Neural crest cell (in vitro differentiated cells): Measurements from ENCODE around the gene COG8. TPM values are rescaled to one million over a fixed set of nuclear protein-coding genes. Genes with fewer than 3 reads are reported as not detected.

Experiments used
- DNase-seq: peaks from one replicate; pipeline ENCODE4 v3.0.0; 2021; ENCODE audit warnings: low read depth, mixed read lengths, low spot score
- H3K27ac Mint-ChIP-seq: one replicate; pipeline ENCODE4 v1.8.0; 2021; ENCODE audit warnings: mild to moderate bottlenecking, mixed read lengths; ENCODE audit not compliant: unreplicated experiment
- H3K27me3 Mint-ChIP-seq: 2 replicates; pipeline ENCODE4 v1.8.0; 2021; ENCODE audit warnings: low read depth, mild to moderate bottlenecking, mixed read lengths
- H3K36me3 Mint-ChIP-seq: 2 replicates; pipeline ENCODE4 v1.8.0; 2021; ENCODE audit warnings: low read depth, mild to moderate bottlenecking, mixed read lengths
- H3K4me1 Mint-ChIP-seq: 2 replicates; pipeline ENCODE4 v1.8.0; 2021; ENCODE audit warnings: mixed read lengths
- H3K4me3 Mint-ChIP-seq: one replicate; pipeline ENCODE4 v1.8.0; 2021; ENCODE audit warnings: mild to moderate bottlenecking, mixed read lengths
- H3K9me3 Mint-ChIP-seq: 2 replicates; pipeline ENCODE4 v1.8.0; 2021; ENCODE audit warnings: mixed read lengths
- CTCF ChIP-seq: fragments of 200-600 bp; sonication (generic); conservative IDR thresholded peaks from 2 replicates; pipeline ENCODE4 v1.5.0; 2021; ENCODE audit warnings: antibody characterized with exemption, mild to moderate bottlenecking
- total RNA-seq: library from RNA; stranded (reverse); gene quantifications from 2 replicates; pipeline ENCODE4 v1.2.1, GENCODE V29; 2021

COG8 gene
- total RNA-seq, 1 donor from 2014 or later: 67.6 TPM

- no peaks in the 10 kb centered on the region for H3K27me3 Mint-ChIP-seq
- TF ChIP-seq CTCF: no peak
- H3K4me3 Mint-ChIP-seq: no peak overlapping the region
- no peak for DNase-seq
- H3K9me3 Mint-ChIP-seq: no peaks in the 10 kb centered on the region
- no peak overlapping the region for H3K27ac Mint-ChIP-seq
- H3K36me3 Mint-ChIP-seq: peaks cover 22% of the 10 kb centered on the region
- H3K4me1 Mint-ChIP-seq: peaks cover 11% of the 10 kb centered on the region
Measured at GRCh38 chr16:69322343-69322742, 17.0 kb downstream of the COG8 start.

- Mint-ChIP-seq H3K9me3 (no peaks in the 10 kb centered on the region), H3K27ac (peak overlapping the region; percentile 15), H3K4me1 (peaks cover 5% of the 10 kb centered on the region), H3K27me3 (no peaks in the 10 kb centered on the region), H3K36me3 (peaks cover 25% of the 10 kb centered on the region), H3K4me3 (peak overlapping the region; percentile 18)
- no peak for DNase-seq
- TF ChIP-seq CTCF: no peak
Measured at GRCh38 chr16:69321080-69321479, 18.3 kb downstream of the COG8 start.

GRCh38 chr16:69320740-69321073 lies 18.7 kb downstream of the COG8 start:
- H3K27ac Mint-ChIP-seq: no peak overlapping the region
- H3K27me3 Mint-ChIP-seq: no peaks in the 10 kb centered on the region
- peak overlapping the region; percentile 18 for H3K4me3 Mint-ChIP-seq
- TF ChIP-seq CTCF: no peak
- no peaks in the 10 kb centered on the region for H3K9me3 Mint-ChIP-seq
- DNase-seq: no peak
- peaks cover under 1% of the 10 kb centered on the region for H3K4me1 Mint-ChIP-seq
- H3K36me3 Mint-ChIP-seq: peaks cover 22% of the 10 kb centered on the region

- DNase-seq: no peak
- Mint-ChIP-seq H3K9me3 (no peaks in the 10 kb centered on the region), H3K4me1 (no peaks in the 10 kb centered on the region), H3K36me3 (peaks cover 22% of the 10 kb centered on the region), H3K27me3 (no peaks in the 10 kb centered on the region), H3K27ac (no peak overlapping the region), H3K4me3 (no peak overlapping the region)
- TF ChIP-seq CTCF: no peak
Measured at GRCh38 chr16:69319826-69320739, 19.3 kb downstream of the COG8 start.

GRCh38 chr16:69319381-69319780 lies 20.0 kb downstream of the COG8 start:
- H3K4me1 Mint-ChIP-seq: no peaks in the 10 kb centered on the region
- no peaks in the 10 kb centered on the region for H3K27me3 Mint-ChIP-seq
- peak overlapping the region; percentile 41 for H3K4me3 Mint-ChIP-seq
- no peak for TF ChIP-seq CTCF
- peaks cover 22% of the 10 kb centered on the region for H3K36me3 Mint-ChIP-seq
- no peak overlapping the region for H3K27ac Mint-ChIP-seq
- no peak for DNase-seq
- no peaks in the 10 kb centered on the region for H3K9me3 Mint-ChIP-seq
